ENCODE data around the gene C20orf202. TPM values are rescaled to one million over a fixed set of nuclear protein-coding genes. Genes with fewer than 3 reads are reported as not detected.
A peak's percentile ranks its signal among the peaks of the same experiment; 100 is the strongest.

Gene C20orf202
- total and polyA plus RNA-seq, 9 of the 15 experiments (the other 6 are each of a cell fraction or from before 2014, with no cell fraction given): 0.03 to 0.24 (median 0.15) TPM; not detected in 4

DNA sequence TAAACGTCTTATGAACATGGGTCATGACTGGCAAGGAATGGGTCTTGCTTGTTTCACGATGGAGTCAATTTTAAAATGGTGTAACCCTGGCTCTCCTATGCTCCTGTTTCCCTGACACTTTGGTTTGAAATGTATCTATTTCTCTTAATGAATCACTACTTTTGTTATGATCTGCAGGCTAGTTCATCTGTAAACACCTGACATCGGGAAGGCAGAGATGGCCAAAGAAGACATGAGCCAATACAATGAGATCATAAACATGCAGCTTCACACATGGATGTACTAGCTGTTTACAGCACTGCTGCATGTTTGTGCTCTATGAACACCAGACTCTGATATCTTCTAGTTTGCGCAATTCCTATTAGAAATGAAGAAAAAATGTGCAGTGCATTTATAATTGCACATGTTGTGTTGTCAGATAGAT lies 11.6 kb downstream of the C20orf202 start (continued):
- TF ChIP-seq ZNF398 (CRISPR knock-in tag; IDR thresholded peaks at IDR 0.05) (peak; percentile 57; the same call in 1 of the 2 replicates), ZNF780A (CRISPR knock-in tag; IDR thresholded peaks at IDR 0.05) (no peak), MTF1 (CRISPR knock-in tag; IDR thresholded peaks at IDR 0.05; ENCODE audit: borderline replicate concordance) (no peak), KLF10 (CRISPR knock-in tag; IDR thresholded peaks at IDR 0.05) (no peak), ZNF79 (CRISPR knock-in tag; IDR thresholded peaks at IDR 0.05; ENCODE audit: low read depth) (peak; percentile 28; the same call in 1 of the 2 replicates), ZNF140 (CRISPR knock-in tag; IDR thresholded peaks at IDR 0.05) (0 out of 2 replicates have a peak, but pooled peaks have one; percentile 52), POLR3A (IDR thresholded peaks at IDR 0.05; ENCODE audit: borderline replicate concordance, extremely low read depth, insufficient read depth, insufficient read length) (no peak), ZNF354B (CRISPR knock-in tag; IDR thresholded peaks at IDR 0.05) (no peak), KAT8 (IDR thresholded peaks at IDR 0.05; ENCODE audit: low read depth) (no peak), CBFB (CRISPR knock-in tag; IDR thresholded peaks at IDR 0.05) (no peak), ZNF589 (CRISPR knock-in tag; IDR thresholded peaks at IDR 0.05; ENCODE audit: low read depth) (peak; percentile 40; the same call in 1 of the 2 replicates), ZBTB17 (CRISPR knock-in tag; IDR thresholded peaks at IDR 0.05) (no peak), SMARCC2 (IDR thresholded peaks at IDR 0.05; ENCODE audit: low read depth) (no peak), BHLHE40 (IDR thresholded peaks at IDR 0.05; ENCODE audit: low read length) (no peak), GATAD2B (IDR thresholded peaks at IDR 0.05; ENCODE audit: borderline replicate concordance) (no peak)
- TF ChIP-seq, protein P1, sequence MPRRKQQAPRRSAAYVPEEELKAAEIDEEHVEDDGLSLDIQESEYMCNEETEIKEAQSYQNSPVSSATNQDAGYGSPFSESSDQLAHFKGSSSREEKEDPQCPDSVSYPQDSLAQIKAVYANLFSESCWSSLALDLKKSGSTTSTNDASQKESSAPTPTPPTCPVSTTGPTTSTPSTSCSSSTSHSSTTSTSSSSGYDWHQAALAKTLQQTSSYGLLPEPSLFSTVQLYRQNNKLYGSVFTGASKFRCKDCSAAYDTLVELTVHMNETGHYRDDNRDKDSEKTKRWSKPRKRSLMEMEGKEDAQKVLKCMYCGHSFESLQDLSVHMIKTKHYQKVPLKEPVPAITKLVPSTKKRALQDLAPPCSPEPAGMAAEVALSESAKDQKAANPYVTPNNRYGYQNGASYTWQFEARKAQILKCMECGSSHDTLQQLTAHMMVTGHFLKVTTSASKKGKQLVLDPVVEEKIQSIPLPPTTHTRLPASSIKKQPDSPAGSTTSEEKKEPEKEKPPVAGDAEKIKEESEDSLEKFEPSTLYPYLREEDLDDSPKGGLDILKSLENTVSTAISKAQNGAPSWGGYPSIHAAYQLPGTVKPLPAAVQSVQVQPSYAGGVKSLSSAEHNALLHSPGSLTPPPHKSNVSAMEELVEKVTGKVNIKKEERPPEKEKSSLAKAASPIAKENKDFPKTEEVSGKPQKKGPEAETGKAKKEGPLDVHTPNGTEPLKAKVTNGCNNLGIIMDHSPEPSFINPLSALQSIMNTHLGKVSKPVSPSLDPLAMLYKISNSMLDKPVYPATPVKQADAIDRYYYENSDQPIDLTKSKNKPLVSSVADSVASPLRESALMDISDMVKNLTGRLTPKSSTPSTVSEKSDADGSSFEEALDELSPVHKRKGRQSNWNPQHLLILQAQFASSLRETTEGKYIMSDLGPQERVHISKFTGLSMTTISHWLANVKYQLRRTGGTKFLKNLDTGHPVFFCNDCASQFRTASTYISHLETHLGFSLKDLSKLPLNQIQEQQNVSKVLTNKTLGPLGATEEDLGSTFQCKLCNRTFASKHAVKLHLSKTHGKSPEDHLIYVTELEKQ (CRISPR knock-in tag; IDR thresholded peaks at IDR 0.05): 0 out of 2 replicates have a peak, but pooled peaks have one; percentile 46
- TF ChIP-seq, protein P2, sequence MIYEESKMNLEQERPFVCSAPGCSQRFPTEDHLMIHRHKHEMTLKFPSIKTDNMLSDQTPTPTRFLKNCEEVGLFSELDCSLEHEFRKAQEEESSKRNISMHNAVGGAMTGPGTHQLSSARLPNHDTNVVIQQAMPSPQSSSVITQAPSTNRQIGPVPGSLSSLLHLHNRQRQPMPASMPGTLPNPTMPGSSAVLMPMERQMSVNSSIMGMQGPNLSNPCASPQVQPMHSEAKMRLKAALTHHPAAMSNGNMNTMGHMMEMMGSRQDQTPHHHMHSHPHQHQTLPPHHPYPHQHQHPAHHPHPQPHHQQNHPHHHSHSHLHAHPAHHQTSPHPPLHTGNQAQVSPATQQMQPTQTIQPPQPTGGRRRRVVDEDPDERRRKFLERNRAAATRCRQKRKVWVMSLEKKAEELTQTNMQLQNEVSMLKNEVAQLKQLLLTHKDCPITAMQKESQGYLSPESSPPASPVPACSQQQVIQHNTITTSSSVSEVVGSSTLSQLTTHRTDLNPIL (CRISPR knock-in tag; IDR thresholded peaks at IDR 0.05): peak; percentile 35; the same call in 1 of the 2 replicates
- TF ChIP-seq, protein P3, sequence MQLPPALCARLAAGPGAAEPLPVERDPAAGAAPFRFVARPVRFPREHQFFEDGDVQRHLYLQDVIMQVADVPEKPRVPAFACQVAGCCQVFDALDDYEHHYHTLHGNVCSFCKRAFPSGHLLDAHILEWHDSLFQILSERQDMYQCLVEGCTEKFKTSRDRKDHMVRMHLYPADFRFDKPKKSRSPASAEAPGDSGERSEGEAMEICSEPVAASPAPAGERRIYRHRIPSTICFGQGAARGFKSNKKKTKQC (CRISPR knock-in tag; IDR thresholded peaks at IDR 0.05): no peak
- TF ChIP-seq, protein P4, sequence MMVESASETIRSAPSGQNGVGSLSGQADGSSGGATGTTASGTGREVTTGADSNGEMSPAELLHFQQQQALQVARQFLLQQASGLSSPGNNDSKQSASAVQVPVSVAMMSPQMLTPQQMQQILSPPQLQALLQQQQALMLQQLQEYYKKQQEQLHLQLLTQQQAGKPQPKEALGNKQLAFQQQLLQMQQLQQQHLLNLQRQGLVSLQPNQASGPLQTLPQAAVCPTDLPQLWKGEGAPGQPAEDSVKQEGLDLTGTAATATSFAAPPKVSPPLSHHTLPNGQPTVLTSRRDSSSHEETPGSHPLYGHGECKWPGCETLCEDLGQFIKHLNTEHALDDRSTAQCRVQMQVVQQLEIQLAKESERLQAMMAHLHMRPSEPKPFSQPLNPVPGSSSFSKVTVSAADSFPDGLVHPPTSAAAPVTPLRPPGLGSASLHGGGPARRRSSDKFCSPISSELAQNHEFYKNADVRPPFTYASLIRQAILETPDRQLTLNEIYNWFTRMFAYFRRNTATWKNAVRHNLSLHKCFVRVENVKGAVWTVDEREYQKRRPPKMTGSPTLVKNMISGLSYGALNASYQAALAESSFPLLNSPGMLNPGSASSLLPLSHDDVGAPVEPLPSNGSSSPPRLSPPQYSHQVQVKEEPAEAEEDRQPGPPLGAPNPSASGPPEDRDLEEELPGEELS (CRISPR knock-in tag; IDR thresholded peaks at IDR 0.05; ENCODE audit: borderline replicate concordance): no peak
